Left kidney (tissue), 2 donors: Measurements from ENCODE around the gene TBCK. TPM values are rescaled to one million over a fixed set of nuclear protein-coding genes. Genes with fewer than 3 reads are reported as not detected.
A peak's percentile ranks its signal among the peaks of the same experiment; 100 is the strongest.

Experiments used
- DNase-seq: peaks from one replicate; pipeline ENCODE4 v3.0.0-alpha.2; 2013
- polyA plus RNA-seq: library from polyadenylated mRNA; unstranded; fragments of 120-200 nt; gene quantifications from one replicate; pipeline ENCODE4 v1.2.1, GENCODE V29; 2013; ENCODE audit not compliant: insufficient read length

The TBCK gene
- polyA plus RNA-seq, 1 donor, result 71.6 TPM

DNA sequence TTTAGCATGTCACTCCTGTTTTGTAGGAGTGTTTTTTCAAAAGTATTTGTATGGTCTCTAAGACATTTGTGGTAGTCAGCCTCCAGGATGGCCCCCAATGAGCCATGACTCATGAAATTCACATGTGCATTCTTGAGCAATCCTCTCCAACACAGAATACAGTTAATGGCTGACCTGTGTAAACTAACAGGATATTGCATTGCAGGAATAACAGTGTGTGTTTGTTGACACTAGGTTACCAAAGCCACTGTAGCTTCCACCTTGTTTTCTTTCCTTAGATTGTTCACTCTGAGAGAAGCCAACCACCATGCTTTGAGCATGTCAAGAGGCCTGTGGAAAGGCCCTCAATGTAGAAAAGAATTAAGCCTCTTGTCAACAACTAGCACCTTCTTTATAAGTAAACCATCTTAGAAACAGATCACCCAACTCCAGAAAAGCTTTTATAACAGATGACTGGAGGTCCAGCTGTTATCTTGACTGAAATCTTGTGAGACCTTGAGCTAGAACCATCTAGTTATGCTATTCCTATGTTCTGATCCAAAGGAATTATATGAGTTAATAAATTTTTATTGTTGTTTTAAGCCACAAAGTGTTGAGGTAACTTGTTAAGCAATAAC lies 28.5 kb downstream of the TBCK start:
- DNase-seq, result peak; percentile 20

DNA sequence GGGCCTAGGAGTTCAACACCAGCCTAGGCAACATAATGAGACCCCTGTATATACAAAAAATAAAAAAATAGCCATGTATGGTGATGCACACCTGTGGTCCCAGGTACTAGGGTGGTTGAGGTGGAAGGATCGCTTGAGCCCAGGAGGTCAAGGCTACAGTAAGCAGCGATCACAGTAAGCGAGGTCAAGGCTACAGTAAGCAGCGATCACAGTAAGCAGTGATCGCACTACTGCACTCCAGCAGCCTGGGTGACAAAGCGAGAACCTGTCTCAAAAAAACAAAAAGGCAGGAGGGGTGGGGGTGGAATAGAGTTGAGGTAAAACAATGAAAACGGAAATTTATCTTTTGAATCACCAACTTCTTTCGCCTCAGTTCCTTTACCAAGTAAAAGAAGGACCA lies 29.4 kb downstream of the TBCK start:
- no peak for DNase-seq

- no peak for DNase-seq
Observed at GRCh38 chr4:106284227-106284626, 31.8 kb downstream of the TBCK start.

GRCh38 chr4:106277140-106277675 lies 38.8 kb downstream of the TBCK start:
- no peak for DNase-seq

DNA sequence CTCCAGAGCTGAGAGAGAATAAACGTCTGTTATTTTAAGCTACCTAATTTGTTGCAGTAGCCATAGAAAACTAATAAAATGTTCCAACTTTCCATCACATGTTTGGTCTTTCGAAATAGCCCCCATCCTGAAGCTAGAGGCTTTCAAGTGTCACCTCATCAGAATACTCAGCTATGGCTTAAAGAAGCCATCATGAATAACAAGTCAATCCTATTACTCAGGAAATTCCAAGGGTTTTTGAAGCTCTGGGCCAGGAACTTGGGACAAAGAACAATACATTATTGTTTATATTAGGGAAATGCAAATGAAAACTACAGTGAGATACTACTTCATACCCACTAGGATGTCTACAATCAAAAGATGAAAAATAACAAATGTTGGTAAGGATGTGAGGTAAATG lies 42.2 kb downstream of the TBCK start:
- DNase-seq, result no peak

DNA sequence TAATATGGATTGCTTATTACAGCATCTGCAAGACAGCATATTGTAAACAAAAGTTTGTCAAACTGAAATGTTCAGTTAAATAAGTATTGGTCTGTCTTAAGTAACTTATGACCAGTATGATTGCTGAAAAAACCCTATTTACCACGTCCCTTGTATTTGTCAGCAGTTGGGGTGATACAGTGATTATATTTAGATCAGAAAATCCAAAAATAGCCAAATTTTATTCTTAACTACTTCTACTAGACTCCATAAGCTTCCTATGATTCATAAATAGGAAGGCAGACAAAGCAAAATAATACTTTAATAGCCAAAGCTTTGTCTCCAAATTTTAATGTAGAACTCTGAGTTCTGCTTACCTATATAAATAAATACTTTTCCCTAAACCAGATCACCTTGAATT lies 45.3 kb downstream of the TBCK start:
- no peak for DNase-seq

GRCh38 chr4:106269711-106270110 lies 46.3 kb downstream of the TBCK start:
- DNase-seq, result no peak

GRCh38 chr4:106268786-106269185 lies 47.2 kb downstream of the TBCK start:
- no peak for DNase-seq

DNA sequence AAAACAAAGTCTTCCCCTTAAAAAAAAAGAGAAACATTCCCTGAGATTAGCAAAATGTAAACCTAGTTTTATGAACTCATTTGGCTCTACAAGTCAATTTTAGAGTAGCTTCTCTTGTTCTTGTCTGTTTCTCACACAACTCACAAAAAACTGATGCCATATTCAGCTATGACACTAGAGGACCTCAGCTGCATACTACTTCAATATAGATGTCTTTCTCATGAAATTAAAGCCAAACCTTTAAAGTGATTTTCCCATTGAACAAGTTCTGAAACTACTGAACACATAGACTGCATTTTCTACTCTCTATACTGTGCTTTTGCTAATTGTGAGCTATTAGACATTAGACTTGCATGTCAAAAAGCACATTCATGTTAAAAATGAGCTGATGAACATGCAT lies 49.8 kb downstream of the TBCK start:
- peak; percentile 11 for DNase-seq

DNA sequence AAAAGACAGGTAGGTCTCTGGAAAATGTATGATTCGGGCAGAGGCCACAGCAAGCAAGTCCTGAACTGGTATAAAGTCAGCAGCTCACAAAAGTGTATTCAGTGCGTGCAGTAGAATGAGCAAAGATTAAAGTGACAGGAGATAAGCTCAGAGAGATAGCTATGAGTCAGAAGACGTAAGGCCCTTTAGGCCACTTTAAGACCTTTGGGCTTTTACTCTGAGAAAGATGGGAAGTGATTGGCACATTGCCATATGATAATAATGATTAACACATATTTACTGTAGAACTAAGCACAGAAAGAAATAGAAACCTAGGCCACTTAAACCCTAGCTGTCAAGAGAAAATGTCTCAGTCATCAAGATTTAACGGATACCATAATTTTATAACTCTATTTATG lies 51.7 kb downstream of the TBCK start:
- DNase-seq, result no peak

GRCh38 chr4:106263594-106264330 lies 52.2 kb downstream of the TBCK start:
- DNase-seq, result no peak

DNA sequence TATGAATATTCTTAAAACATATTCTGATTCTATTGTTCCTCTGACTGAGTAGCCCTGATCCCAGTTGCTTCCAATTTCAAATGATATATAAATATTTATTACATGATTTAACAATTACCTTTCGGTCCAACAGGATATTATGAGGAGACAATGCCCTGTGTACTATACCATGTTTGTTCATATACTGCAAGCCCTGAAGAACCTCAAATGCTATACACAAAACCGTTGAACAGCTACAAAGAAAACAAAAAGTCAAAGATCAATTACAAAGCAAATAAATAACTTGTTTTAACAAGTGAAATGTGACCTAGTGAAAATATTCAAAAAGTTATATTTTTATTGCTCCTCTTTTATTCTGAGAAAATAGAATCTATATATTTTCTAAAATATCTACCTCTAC lies 54.0 kb downstream of the TBCK start:
- DNase-seq, result no peak

DNA sequence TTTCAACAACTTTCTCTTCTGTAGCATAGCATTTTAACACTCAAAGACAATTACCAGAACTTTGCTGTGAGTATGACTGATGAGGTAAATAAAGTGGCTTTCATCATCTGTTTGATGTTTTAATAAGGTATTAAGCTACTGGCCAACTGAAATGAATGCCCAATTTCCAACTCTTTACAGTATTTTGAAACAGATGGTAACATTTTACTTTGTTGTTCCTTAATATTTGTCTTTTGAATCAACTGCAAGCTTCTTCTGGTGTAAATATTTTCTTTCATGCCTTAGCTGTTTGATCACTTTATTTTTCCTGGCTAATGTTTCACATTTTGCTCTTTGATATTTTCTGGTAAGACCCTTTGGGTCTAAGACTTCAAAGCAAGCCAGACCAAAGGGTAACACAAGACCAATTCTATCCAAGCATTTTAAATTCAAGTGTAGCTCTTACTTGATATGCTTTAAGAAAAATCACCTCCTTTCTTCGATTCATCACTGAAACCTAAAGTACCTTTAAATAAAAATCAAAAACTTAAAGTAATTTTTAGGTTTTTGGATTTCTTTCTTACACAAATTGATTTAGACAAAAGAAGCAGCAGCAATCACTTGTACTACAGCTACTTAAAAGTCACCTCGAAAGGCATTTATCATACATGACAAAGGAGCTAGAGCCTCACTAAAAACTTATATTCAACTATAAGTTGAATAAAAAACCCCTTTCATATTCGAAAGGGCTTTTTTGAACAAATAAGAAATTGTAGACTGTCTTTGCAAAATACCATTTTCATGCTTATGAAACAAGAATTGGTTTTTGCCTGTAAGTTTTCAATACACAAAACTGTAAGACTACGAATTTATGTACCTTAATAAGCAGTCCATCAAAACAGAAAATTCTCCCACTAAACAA lies 57.6 kb downstream of the TBCK start:
- DNase-seq, result no peak

DNA sequence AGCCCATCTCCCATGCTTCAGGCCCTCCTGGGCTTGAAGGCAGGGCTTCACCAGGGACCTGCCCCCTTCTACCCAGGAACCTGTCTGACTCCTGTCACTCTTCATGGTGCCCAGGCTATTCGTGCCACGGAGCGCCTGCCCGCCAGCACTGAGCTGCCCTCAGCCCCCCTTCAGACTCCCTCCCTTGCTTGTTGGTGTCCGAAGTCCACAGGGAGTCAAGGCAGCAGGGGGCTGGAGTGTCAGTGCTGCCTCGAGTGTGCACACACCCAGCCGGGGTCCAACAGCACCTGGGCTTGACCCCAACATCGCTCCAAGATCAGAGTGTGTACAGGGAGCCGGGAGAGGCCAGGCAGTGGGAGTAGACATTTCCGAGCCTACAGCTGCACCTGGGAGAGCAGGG lies 59.8 kb downstream of the TBCK start:
- no peak for DNase-seq

- DNase-seq, result no peak
Observed at GRCh38 chr4:106255195-106255594, 60.8 kb downstream of the TBCK start.

DNA sequence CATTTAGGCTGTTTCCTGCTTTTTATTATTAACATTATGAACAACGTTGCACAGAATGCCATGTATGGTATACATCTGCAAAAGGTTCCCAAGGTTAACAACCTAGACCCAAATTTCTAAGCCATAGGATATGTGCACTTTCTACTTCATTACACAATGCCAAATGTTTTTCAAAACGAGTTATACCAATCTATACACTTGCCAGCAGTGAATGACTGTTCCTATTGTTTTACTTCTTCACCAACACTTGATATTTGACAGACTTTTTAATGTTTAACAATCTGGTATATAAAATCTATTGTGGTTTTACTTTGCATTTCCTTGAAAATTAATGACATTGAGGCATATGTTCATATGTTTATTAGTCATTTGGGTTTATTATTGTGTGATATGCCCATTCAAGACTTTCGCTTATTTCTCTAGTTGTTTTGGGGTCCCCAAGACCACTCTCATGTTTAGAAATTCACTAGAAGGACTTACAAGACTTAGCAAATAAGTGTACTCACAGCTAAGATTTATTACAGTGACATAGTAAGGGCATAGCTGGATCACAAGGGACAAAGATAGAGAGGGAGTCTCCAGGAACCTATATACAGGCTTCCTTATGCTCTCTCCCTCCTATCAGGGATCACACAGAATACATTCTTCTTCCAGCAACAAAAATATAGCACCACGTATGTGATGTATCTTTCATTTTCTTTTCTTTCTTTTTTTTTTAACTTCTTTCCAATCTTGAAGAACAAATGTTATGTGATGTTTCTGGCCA lies 62.5 kb downstream of the TBCK start:
- no peak for DNase-seq

GRCh38 chr4:106247600-106247999 lies 68.4 kb downstream of the TBCK start:
- no peak for DNase-seq

GRCh38 chr4:106246441-106246840 lies 69.6 kb downstream of the TBCK start:
- DNase-seq, result no peak

DNA sequence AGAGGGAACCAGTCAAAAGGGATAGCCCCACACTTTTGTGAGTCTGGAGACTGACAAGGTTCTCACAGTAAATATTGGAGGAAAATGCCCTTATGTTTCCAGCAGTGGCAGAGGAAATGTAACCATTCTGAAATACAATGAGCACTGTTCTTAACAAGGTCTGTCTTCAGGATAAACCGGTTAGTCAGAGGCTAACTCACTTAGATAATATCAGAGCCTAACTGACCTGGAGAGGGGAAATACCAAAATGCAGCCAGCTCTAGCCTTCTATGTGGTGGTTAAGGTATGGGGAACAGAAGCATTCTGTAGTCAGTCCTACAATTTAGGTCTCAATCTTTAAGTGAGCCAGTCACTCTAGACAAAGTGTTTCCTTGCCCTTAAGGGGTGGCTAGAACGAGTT lies 70.8 kb downstream of the TBCK start:
- DNase-seq, result no peak

DNA sequence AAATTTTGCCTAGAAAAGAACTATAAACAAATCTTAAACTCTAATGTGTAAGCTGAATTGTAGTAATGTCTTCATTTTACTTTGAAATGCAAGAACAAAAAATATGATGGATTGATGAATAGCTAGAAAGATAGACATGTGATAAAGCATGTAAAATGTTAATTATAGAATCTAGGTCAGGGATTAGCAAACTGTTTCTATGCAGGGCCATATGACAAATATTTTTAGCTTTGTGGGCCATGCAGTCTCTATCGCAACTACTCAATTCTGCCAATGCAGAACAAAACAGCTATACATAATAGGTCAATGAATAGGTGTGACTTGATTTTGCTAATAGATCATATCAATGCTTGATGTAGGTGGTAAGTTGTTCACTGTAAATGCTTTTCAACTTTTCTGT lies 75.3 kb downstream of the TBCK start:
- no peak for DNase-seq

DNA sequence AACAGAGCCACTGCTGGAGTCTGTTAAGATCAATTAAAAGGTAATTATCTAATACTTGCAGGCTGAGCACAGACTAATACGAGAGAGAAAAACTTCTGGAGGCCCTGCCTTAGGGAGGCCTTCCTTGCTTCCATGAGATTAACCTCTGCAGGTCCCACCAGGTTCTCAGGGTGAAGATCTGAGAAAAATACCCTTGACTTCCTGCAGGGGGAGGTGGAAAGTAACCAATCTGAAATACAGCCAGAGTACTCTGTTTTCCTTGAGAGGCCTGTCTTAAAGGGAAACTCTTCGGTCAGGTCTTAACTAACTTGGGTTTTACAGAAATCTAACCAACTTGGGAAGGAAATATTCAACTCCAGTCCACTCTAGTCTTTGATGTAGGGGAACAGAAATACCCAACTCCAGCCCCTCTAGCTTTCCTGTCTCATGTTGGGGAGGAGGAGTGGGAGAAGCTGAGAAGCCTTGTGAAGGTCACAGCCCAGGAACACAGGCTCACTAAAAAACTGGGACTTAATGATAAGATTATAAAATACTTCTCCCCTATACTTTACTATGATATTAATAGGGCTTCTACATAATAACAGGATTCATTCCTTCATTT lies 77.1 kb downstream of the TBCK start:
- DNase-seq, result peak; percentile 26

DNA sequence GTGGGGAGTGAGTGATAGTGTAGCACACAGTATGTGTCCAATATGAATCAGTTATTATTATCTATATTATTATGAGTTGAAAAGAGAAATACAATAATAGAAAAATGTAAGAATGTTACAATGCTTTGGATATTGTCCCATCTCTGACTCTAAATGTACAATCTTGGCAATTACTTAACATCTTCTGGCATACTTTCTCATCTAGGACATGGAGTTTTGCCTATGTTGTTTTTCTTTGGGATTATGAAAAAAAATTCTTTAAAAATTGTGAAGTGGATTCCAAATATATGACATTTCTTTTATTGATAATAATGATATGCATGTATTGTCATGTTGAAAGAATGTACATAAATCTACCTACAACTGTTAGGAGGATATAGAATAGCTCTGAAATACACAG lies 84.1 kb downstream of the TBCK start:
- no peak for DNase-seq
